ENCODE data around the gene GREB1L.

DNA sequence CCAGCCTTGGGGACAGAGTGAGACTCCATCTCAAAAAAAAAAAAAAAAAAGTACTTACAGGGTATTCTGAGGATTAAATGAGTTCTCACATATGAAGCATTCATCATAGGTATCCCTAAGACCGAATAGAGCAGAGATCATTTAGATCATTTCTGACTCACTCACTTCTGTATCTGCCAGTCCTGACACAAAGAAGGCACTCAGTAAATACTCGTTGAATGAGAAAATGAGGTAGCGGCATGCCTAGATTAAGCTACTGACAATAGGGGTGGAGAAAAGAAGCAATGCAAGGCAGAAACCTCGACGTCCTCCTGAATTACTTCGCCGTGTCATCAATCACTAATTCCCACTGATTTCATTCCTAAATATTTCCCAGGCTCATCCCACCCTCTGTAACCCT is 103.8 kb downstream of the GREB1L start:
- TF ChIP-seq, protein P1, sequence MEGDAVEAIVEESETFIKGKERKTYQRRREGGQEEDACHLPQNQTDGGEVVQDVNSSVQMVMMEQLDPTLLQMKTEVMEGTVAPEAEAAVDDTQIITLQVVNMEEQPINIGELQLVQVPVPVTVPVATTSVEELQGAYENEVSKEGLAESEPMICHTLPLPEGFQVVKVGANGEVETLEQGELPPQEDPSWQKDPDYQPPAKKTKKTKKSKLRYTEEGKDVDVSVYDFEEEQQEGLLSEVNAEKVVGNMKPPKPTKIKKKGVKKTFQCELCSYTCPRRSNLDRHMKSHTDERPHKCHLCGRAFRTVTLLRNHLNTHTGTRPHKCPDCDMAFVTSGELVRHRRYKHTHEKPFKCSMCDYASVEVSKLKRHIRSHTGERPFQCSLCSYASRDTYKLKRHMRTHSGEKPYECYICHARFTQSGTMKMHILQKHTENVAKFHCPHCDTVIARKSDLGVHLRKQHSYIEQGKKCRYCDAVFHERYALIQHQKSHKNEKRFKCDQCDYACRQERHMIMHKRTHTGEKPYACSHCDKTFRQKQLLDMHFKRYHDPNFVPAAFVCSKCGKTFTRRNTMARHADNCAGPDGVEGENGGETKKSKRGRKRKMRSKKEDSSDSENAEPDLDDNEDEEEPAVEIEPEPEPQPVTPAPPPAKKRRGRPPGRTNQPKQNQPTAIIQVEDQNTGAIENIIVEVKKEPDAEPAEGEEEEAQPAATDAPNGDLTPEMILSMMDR (IDR thresholded peaks at IDR 0.05) = no peak
- no peak for TF ChIP-seq POLR2A (IDR thresholded peaks at IDR 0.05)
